ENCODE results near the gene GALNT9. TPM values are rescaled to one million over a fixed set of nuclear protein-coding genes. Genes with fewer than 3 reads are reported as not detected.

Gene GALNT9
- total RNA-seq, 8 experiments from 2014 or later: 0.40 to 23.8 (median 1.3) TPM

GRCh38 chr12:132337557-132337956, 8.2 kb upstream of the GALNT9 start:
- peaks cover 5 to 14% of the 10 kb centered on the region in 2 donors for H3K4me1 ChIP-seq (replicated peaks in 1 of 2)
- ATAC-seq (replicated peaks in 6 of 8): no peak
- WGBS, 10 experiments: 79 to 93% (median 85%) methylated on average over 2 to 9 of the region's 27 CpGs; no CpG with 5 or more reads in 6 of the 10 experiments
- in situ Hi-C loops (cut with MboI; ENCODE audit: low pct_unique_long_range_greater_than_20kb in 2 of 9, low sequenced_read_pairs in 9 of 9, unreplicated experiment in 9 of 9): no loop called here
- H3K4me3 ChIP-seq: no peak overlapping the region
- no peak overlapping the region for H3K27ac ChIP-seq

- ATAC-seq (replicated peaks in 6 of 8): no peak
- no peak overlapping the region for H3K27ac ChIP-seq
- no peak overlapping the region for H3K4me3 ChIP-seq
- 42 to 90% (median 60%) methylated on average over 1 to 16 of the region's 41 CpGs; no CpG with 5 or more reads in 2 of the 10 experiments for WGBS, 10 experiments
- in situ Hi-C loops (cut with MboI; ENCODE audit: low pct_unique_long_range_greater_than_20kb in 2 of 9, low sequenced_read_pairs in 9 of 9, unreplicated experiment in 9 of 9): no loop called here
- H3K4me1 ChIP-seq (replicated peaks in 1 of 2): peaks cover 0 to 6% of the 10 kb centered on the region in 2 donors
Observed at GRCh38 chr12:132336451-132337413, 7.3 kb upstream of the GALNT9 start.

DNA sequence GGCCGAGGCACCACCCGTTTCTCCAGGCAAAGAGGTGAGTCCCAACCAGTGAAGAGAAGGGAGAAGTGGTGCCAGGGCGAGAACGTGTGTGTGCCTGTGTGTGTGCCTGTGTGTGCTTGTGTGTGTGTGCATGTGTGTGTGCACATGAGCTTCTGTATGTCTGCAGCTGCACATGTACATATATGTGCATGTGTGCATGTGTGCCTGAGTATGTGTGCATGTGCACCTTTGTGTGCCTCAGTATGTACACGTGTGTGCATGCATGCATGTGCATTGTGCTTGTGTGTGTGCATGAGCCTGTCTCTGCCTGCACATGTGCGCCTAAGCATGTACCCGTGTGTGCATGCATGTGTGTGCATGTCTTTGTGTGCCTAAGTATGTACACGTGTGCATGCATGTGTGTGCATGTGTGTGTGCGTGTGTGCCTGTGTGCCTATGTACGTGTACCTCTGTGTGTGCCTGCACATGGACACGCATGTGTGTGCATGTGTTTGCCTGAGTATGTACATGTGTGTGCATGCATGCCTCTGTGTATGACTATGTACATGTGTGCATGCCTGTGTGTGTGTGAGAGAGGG, 5.9 kb upstream of the GALNT9 start:
- Histone ChIP-seq H3K4me3 (no peak overlapping the region), H3K27ac (no peak overlapping the region), H3K4me1 (replicated peaks in 1 of 2) (peaks cover 0 to 3% of the 10 kb centered on the region in 2 donors)
- no peak for ATAC-seq (replicated peaks in 6 of 8)
- in situ Hi-C loops (cut with MboI; ENCODE audit: low pct_unique_long_range_greater_than_20kb in 2 of 9, low sequenced_read_pairs in 9 of 9, unreplicated experiment in 9 of 9): no loop called here
- 0 to 83% (median 55%) methylated on average over 1 to 11 of the region's 11 CpGs; no CpG with 5 or more reads in 2 of the 10 experiments for WGBS, 10 experiments

DNA sequence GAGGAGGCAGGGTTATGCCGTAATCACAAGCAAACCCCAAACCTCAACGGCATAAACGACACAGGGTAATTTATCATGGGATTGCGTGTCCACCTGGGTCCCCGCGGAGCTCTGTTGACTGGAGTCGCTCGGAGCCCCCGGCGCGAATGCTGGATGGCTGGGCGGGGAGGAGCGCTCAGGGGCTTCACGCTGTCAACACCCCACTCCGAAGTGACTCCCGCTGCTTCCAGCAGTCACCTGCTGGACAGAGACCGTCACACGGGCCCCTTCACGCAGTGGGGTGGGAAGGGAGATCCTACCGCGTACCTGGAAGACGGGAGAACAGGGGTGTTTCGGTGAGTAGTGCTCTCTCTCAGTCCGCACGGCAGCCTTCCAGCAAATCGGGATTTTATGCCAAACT, 4.4 kb upstream of the GALNT9 start:
- Histone ChIP-seq H3K27ac (no peak overlapping the region), H3K4me1 (replicated peaks in 1 of 2) (peaks cover 0 to 13% of the 10 kb centered on the region in 2 donors), H3K4me3 (no peak overlapping the region)
- WGBS, 10 experiments: 0 to 87% (median 67%) methylated on average over 1 to 21 of the region's 26 CpGs; no CpG with 5 or more reads in 3 of the 10 experiments
- in situ Hi-C loops (cut with MboI; ENCODE audit: low pct_unique_long_range_greater_than_20kb in 2 of 9, low sequenced_read_pairs in 9 of 9, unreplicated experiment in 9 of 9): no loop called here
- ATAC-seq (replicated peaks in 6 of 8): no peak

GRCh38 chr12:132333273-132333672, 3.9 kb upstream of the GALNT9 start:
- WGBS, 10 experiments: 0 to 68% (median 21%) methylated on average over 1 to 8 of the region's 13 CpGs; no CpG with 5 or more reads in 6 of the 10 experiments
- H3K4me3 ChIP-seq: no peak overlapping the region
- no peak for ATAC-seq (replicated peaks in 6 of 8)
- H3K4me1 ChIP-seq (replicated peaks in 1 of 2): peaks cover 0 to 14% of the 10 kb centered on the region in 2 donors
- no peak overlapping the region for H3K27ac ChIP-seq
- in situ Hi-C loops (cut with MboI; ENCODE audit: low pct_unique_long_range_greater_than_20kb in 2 of 9, low sequenced_read_pairs in 9 of 9, unreplicated experiment in 9 of 9): no loop called here

DNA sequence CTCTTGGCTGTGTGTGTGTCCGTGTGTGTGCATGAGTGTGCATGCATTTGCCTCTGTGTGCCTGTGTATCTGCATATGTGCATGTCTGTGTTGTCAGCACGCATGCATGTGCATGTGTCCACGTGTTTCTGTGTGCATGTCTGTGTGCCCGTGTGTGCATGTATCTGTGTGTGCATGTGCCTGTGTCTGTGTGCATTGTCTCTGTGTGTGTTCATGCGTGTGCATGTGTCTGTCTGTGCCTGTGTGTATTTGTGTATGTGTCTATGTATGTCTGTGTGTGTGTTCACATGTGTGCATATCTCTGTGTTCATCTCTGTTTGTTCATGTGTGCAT, 1.1 kb upstream of the GALNT9 start:
- WGBS, 10 experiments: 14 to 58% (median 46%) methylated on average over 1 to 5 of the region's 5 CpGs; no CpG with 5 or more reads in 5 of the 10 experiments
- peak overlapping the region in 1 of 5 donors; percentile 58 for H3K4me3 ChIP-seq
- in situ Hi-C loops (cut with MboI; ENCODE audit: low pct_unique_long_range_greater_than_20kb in 2 of 9, low sequenced_read_pairs in 9 of 9, unreplicated experiment in 9 of 9): no loop called here
- no peak for ATAC-seq (replicated peaks in 6 of 8)
- no peak overlapping the region for H3K27ac ChIP-seq
- peaks cover 0 to 21% of the 10 kb centered on the region in 2 donors for H3K4me1 ChIP-seq (replicated peaks in 1 of 2)

GRCh38 chr12:132329720-132330548, 545 bp upstream of the GALNT9 start:
- no peak overlapping the region for H3K27ac ChIP-seq
- peak in 5 of 8 experiments; percentile 44 to 65 (median 58) for ATAC-seq (replicated peaks in 6 of 8)
- in situ Hi-C loops (cut with MboI; ENCODE audit: low pct_unique_long_range_greater_than_20kb in 2 of 9, low sequenced_read_pairs in 9 of 9, unreplicated experiment in 9 of 9): no loop called here

GRCh38 chr12:132328282-132329029, 933 bp downstream of the GALNT9 start:
- WGBS, 10 experiments: 65% methylated on average over 2 of the region's 34 CpGs; no CpG with 5 or more reads in 9 of the 10 experiments
- ATAC-seq (replicated peaks in 6 of 8): peak in 1 of 8 experiments; percentile 2
- in situ Hi-C loops (cut with MboI; ENCODE audit: low pct_unique_long_range_greater_than_20kb in 2 of 9, low sequenced_read_pairs in 9 of 9, unreplicated experiment in 9 of 9): no loop called here
- Histone ChIP-seq H3K27ac (no peak overlapping the region), H3K4me1 (replicated peaks in 1 of 2) (peaks cover 0 to 22% of the 10 kb centered on the region in 2 donors), H3K4me3 (peak overlapping the region in 4 of 5 donors; percentile 32 to 58 (median 37))

More at GRCh38 chr12:132329720-132330548, 545 bp upstream of the GALNT9 start:
- peak overlapping the region; percentile 17 to 58 (median 36) for H3K4me3 ChIP-seq
- H3K4me1 ChIP-seq (replicated peaks in 1 of 2): peaks cover 0 to 21% of the 10 kb centered on the region in 2 donors
- 50 to 58% methylated on average over 2 to 3 of the region's 49 CpGs; no CpG with 5 or more reads in 8 of the 10 experiments for WGBS, 10 experiments

DNA sequence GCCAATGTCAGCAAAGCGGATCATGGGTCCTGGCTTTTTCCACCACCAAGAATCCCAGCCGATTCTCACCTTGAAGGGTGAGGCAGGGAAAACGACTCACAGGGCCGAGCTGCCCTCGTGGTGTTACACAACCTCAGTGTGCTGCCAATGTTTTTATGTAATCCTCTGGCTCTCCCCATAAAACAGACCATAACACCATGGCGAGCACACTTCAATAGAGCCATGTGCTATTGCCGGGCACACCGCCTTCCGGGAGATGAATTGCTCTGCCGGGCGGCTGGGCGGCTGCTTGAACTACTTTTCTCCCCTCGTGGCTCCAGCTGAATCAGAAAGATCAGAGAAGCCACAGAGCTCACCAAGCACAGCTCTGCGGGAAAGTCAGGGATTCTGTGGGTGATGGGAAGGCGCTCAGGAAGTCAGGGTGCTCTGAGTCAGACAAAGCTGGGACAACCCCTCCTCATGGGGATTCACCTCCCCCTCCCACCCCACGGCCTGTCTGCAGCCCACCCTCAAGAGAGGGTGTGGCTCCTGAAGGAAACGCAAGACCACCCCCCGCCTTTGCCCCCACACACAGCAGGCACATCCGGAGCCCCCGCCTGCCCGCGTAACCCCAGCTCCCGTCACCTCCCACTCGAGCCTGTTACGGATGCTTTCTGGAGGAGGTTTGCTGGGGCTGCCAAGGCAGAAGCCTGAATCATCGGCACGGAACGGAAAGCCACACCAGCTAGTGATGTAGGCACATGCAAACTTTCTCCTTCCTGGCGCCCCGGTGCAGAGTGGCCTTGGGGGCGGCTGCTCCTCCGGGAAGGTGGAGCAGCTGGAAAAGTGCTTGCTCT, 1.8 kb downstream of the GALNT9 start:
- in situ Hi-C loops (cut with MboI; ENCODE audit: low pct_unique_long_range_greater_than_20kb in 2 of 9, low sequenced_read_pairs in 9 of 9, unreplicated experiment in 9 of 9): no loop called here
- peak in 6 of 8 experiments; percentile 16 to 80 (median 32) for ATAC-seq (replicated peaks in 6 of 8)
- WGBS, 10 experiments: 0 to 38% (median 1%) methylated on average over 1 to 12 of the region's 32 CpGs; no CpG with 5 or more reads in 6 of the 10 experiments
- H3K27ac ChIP-seq: no peak overlapping the region
- peaks cover 0 to 29% of the 10 kb centered on the region in 2 donors for H3K4me1 ChIP-seq (replicated peaks in 1 of 2)
- peak overlapping the region in 2 of 5 donors; percentile 4 to 58 for H3K4me3 ChIP-seq

DNA sequence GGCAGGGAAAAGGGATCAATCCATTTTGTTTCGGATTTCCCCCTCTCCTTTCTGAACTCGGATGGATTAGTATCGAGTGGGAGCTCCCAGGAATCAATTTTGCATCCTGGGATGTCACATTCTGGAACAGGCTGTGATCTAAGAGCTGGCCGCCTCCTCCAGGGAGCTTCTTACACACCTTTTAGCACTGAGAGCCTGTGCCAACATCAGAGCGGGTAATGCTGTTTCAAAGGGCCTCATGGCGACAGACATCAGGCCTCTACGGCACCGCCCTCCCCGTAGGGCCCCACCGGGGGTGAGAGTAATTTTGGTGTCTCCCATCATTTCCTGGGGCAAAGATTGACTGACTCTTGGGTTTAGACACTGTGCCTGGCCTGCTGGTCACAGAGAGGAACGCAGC, 2.7 kb downstream of the GALNT9 start:
- Histone ChIP-seq H3K4me3 (no peak overlapping the region), H3K27ac (no peak overlapping the region), H3K4me1 (replicated peaks in 1 of 2) (peaks cover 0 to 29% of the 10 kb centered on the region in 2 donors)
- 0 to 87% (median 45%) methylated on average over 1 to 8 of the region's 11 CpGs; no CpG with 5 or more reads in 5 of the 10 experiments for WGBS, 10 experiments
- in situ Hi-C loops (cut with MboI; ENCODE audit: low pct_unique_long_range_greater_than_20kb in 2 of 9, low sequenced_read_pairs in 9 of 9, unreplicated experiment in 9 of 9): no loop called here
- no peak for ATAC-seq (replicated peaks in 6 of 8)

DNA sequence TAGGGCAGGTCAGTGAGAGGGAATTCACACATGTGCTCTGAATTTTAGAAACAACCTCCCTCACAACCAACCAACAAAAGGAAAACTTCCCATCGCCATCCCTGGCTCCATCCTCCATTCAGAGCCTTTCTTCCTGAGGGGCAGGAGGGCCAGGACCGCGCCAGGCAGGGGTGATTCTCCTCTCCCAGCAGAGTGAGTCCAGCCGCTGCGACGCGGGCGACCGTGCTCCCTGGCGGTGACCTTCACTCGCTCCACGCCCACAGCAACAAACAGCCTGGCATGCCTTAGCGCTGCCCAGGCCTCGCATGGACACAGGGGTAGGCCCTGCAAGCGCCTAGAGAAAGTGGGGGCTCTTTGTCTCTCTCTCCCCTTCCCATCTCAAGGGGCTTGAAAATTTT, 3.7 kb downstream of the GALNT9 start:
- Histone ChIP-seq H3K4me3 (no peak overlapping the region), H3K27ac (no peak overlapping the region)
- 64 to 100% (median 67%) methylated on average over 2 to 11 of the region's 15 CpGs; no CpG with 5 or more reads in 7 of the 10 experiments for WGBS, 10 experiments

More for the DNA sequence above, 3.7 kb downstream of the GALNT9 start:
- no peak for ATAC-seq (replicated peaks in 6 of 8)
- in situ Hi-C loops (cut with MboI; ENCODE audit: low pct_unique_long_range_greater_than_20kb in 2 of 9, low sequenced_read_pairs in 9 of 9, unreplicated experiment in 9 of 9): no loop called here
- H3K4me1 ChIP-seq (replicated peaks in 1 of 2): peaks cover 0 to 29% of the 10 kb centered on the region in 2 donors
